ENCODE measurements around the gene CEP250. TPM values are rescaled to one million over a fixed set of nuclear protein-coding genes. Genes with fewer than 3 reads are reported as not detected.

The CEP250 gene
- total and polyA plus RNA-seq, 2 of the 4 experiments (the other 2 are of a cell fraction): 22.7 to 35.1 TPM

- H4K5ac ChIP-seq (ENCODE audit: low read depth, low read length): no peak overlapping the region
- BruUV-seq (replicated peaks): no TSS peak
- H3K23ac ChIP-seq (ENCODE audit: low read depth, low read length): no peak overlapping the region
- dilution Hi-C loops (cut with HindIII; ENCODE audit: low sequenced_read_pairs, unreplicated experiment) (no loop called here), in situ Hi-C loops (cut with MboI; ENCODE audit: low sequenced_read_pairs) (loop anchor here (25.0 kb wide), 2 partner anchors 296 to 596 kb away; partner anchors contain the start of genes EDEM2 and NCOA6), intact Hi-C loops (cut with micrococcal nuclease) (loop anchor here (10.0 kb wide), 3 partner anchors 79 to 599 kb away; partner anchors contain the start of gene MMP24OS)
- no peaks in the 10 kb centered on the region for H4K20me1 ChIP-seq (ENCODE audit: insufficient read depth, low read length)
- H2AK5ac ChIP-seq (ENCODE audit: low read depth, low read length): no peak overlapping the region
- POLR2A ChIA-PET (ENCODE audit: unreplicated experiment): no interaction called here
- peaks cover 0 to 10% of the 10 kb centered on the region in 2 experiments; a peak in 2 of 4 replicates for H3K79me1 ChIP-seq (ENCODE audit: low read depth in 1 of 2, low read length in 2 of 2)
- no peak overlapping the region for H2AFZ ChIP-seq (replicated peaks; ENCODE audit: low read length, poor library complexity)
- H3K27me3 ChIP-seq (ENCODE audit: control insufficient read depth, insufficient read depth, low read length): no peaks in the 10 kb centered on the region
- H3K9me3 ChIP-seq (ENCODE audit: control insufficient read depth, insufficient read depth, low read length): no peaks in the 10 kb centered on the region
- no peak overlapping the region for H2BK15ac ChIP-seq (ENCODE audit: low read depth, low read length)
- H3K4me1 ChIP-seq (ENCODE audit: control insufficient read depth, insufficient read depth, low read length): peaks cover 7% of the 10 kb centered on the region
- H3K4me2 ChIP-seq (ENCODE audit: low read depth, low read length): no peak overlapping the region
- peaks cover 2% of the 10 kb centered on the region; the same call in 1 of the 2 replicates for H3K36me3 ChIP-seq (ENCODE audit: control insufficient read depth, insufficient read depth, low read length)
- ATAC-seq (ENCODE audit: low read depth): no peak
- H2AK9ac ChIP-seq (replicated peaks; ENCODE audit: low read depth, low read length, poor library complexity): peak overlapping the region; percentile 71
- no peak overlapping the region for H3K18ac ChIP-seq (ENCODE audit: low read depth, low read length)
- no CpG with 5 or more reads among the region's 2 CpGs for WGBS, 2 experiments (ENCODE audit: extremely low coverage in 2 of 2, insufficient read length in 1 of 2)
- CTCF ChIA-PET: no interaction called here
- H3K4me3 ChIP-seq (ENCODE audit: insufficient read depth, low read depth, low read length): no peak overlapping the region
- H3K9ac ChIP-seq (ENCODE audit: low read depth, low read length): no peak overlapping the region
- DNase-seq: no peak
- no peak overlapping the region for H2BK120ac ChIP-seq (ENCODE audit: low read depth, low read length)
- no peak overlapping the region for H4K91ac ChIP-seq (ENCODE audit: insufficient read depth, low read depth, low read length)
- H3K14ac ChIP-seq (replicated peaks; ENCODE audit: low read depth, low read length): no peak overlapping the region
- H3K4ac ChIP-seq (ENCODE audit: low read depth, low read length): peak overlapping the region; percentile 13; the same call in 1 of the 2 replicates
- TF ChIP-seq CTCF (conservative IDR thresholded peaks at IDR 0.05; ENCODE audit: low read depth, low read length) (no peak), MAFK (IDR thresholded peaks at IDR 0.05; ENCODE audit: low read depth, low read length) (no peak)
- peaks cover 10% of the 10 kb centered on the region; the same call in 1 of the 2 replicates for H3K9me1 ChIP-seq (ENCODE audit: insufficient read depth, low read length)
- no peak overlapping the region for H3K27ac ChIP-seq (ENCODE audit: insufficient read depth, low read length)
- H2BK20ac ChIP-seq (ENCODE audit: low read depth, low read length): no peak overlapping the region
- no peak overlapping the region for H2BK5ac ChIP-seq (ENCODE audit: low read depth, low read length, poor library complexity, severe bottlenecking)
- no peak overlapping the region for H4K8ac ChIP-seq (ENCODE audit: low read depth in 2 of 2, low read length in 2 of 2)
- H3K56ac ChIP-seq (ENCODE audit: extremely low read depth, insufficient read depth, low read length): no peak overlapping the region
These were observed 22.1 kb upstream of the CEP250 start for GRCh38 chr20:35433337-35433736.
